ENCODE measurements around the gene ARHGEF26.

The ARHGEF26 gene

DNA sequence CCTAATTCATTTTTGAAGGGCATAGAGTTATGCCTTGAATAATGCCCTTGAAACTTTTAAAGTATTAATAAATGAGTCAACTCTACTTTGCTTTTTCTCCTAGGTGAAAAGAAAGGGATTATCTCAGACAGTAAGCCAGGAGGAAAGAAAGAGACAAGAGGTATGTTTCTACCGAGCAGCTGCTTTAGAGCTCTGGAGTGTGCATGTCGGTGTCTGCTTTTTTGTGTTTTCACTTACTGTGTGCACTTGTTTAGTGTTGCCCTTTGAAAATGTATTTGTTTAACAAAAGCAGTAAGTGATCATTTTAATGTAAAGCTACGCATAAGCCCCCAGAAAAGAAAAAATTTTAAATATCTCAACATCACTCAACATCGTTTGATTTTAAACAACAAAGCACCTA is 28.1 kb downstream of the ARHGEF26 start:
- H3K4me3 ChIP-seq (ENCODE audit: low read length) = no peak overlapping the region
- DNase-seq (ENCODE audit: low read depth) = no peak
- TF ChIP-seq, protein P1, sequence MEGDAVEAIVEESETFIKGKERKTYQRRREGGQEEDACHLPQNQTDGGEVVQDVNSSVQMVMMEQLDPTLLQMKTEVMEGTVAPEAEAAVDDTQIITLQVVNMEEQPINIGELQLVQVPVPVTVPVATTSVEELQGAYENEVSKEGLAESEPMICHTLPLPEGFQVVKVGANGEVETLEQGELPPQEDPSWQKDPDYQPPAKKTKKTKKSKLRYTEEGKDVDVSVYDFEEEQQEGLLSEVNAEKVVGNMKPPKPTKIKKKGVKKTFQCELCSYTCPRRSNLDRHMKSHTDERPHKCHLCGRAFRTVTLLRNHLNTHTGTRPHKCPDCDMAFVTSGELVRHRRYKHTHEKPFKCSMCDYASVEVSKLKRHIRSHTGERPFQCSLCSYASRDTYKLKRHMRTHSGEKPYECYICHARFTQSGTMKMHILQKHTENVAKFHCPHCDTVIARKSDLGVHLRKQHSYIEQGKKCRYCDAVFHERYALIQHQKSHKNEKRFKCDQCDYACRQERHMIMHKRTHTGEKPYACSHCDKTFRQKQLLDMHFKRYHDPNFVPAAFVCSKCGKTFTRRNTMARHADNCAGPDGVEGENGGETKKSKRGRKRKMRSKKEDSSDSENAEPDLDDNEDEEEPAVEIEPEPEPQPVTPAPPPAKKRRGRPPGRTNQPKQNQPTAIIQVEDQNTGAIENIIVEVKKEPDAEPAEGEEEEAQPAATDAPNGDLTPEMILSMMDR (IDR thresholded peaks at IDR 0.05; ENCODE audit: insufficient read depth, low read depth, low read length, missing control alignments) = no peak

- no peak overlapping the region for H3K4me3 ChIP-seq (ENCODE audit: low read length)
- TF ChIP-seq, protein P1 (IDR thresholded peaks at IDR 0.05; ENCODE audit: insufficient read depth, low read depth, low read length, missing control alignments) = no peak
- peak; percentile 29 for DNase-seq (ENCODE audit: low read depth)
Measured at GRCh38 chr3:154151969-154152368, 30.8 kb downstream of the ARHGEF26 start.

- no peak overlapping the region for H3K4me3 ChIP-seq (ENCODE audit: low read length)
- DNase-seq (ENCODE audit: low read depth) = no peak
- TF ChIP-seq, protein P1 (IDR thresholded peaks at IDR 0.05; ENCODE audit: insufficient read depth, low read depth, low read length, missing control alignments) = no peak
Measured at GRCh38 chr3:154152741-154153140, 31.6 kb downstream of the ARHGEF26 start.

DNA sequence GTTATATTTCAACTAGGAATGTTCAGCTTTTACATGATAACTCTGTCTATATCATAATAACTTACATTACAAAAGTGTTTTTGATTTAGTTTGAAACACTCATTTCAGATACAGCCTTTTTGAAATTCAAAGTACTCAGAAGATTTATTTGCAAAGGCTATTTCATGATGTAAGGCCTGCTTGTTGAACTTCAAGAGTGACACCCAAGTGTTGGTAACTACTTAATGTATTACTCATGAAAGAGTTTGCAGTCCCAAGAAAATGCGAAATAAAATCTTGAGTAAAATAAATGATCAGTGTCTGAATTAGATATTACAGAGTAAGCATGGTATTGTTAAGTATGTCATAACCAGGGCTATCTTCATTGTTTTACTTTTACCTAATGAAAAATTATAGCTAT is 35.3 kb downstream of the ARHGEF26 start:
- TF ChIP-seq, protein P1 (IDR thresholded peaks at IDR 0.05; ENCODE audit: insufficient read depth, low read depth, low read length, missing control alignments) = no peak
- no peak for DNase-seq (ENCODE audit: low read depth)
- H3K4me3 ChIP-seq (ENCODE audit: low read length) = no peak overlapping the region

- no peak overlapping the region for H3K4me3 ChIP-seq (ENCODE audit: low read length)
- TF ChIP-seq, protein P1 (IDR thresholded peaks at IDR 0.05; ENCODE audit: insufficient read depth, low read depth, low read length, missing control alignments) = no peak
- DNase-seq (ENCODE audit: low read depth) = peak; percentile 37
Measured at GRCh38 chr3:154161806-154162205, 40.6 kb downstream of the ARHGEF26 start.

DNA sequence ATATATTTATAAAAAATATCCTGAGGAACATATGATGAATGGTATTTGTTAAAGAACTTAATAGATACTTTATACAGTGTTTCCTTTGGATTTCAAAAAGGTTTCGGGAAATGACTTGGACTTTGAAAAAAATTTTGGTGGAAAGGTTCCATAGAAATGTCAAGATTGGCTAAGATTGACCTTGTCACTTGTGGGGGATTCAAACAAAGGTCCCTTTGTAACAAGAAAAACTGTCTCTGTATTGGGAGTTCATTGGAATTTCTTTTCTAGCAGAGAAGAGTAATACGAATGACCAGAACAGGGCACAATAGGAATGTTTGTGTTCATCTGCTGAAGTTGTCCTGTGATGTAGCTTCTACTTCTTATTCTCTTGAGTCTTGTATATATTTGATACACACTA is 43.2 kb downstream of the ARHGEF26 start:
- TF ChIP-seq, protein P1 (IDR thresholded peaks at IDR 0.05; ENCODE audit: insufficient read depth, low read depth, low read length, missing control alignments) = no peak
- H3K4me3 ChIP-seq (ENCODE audit: low read length) = no peak overlapping the region

DNA sequence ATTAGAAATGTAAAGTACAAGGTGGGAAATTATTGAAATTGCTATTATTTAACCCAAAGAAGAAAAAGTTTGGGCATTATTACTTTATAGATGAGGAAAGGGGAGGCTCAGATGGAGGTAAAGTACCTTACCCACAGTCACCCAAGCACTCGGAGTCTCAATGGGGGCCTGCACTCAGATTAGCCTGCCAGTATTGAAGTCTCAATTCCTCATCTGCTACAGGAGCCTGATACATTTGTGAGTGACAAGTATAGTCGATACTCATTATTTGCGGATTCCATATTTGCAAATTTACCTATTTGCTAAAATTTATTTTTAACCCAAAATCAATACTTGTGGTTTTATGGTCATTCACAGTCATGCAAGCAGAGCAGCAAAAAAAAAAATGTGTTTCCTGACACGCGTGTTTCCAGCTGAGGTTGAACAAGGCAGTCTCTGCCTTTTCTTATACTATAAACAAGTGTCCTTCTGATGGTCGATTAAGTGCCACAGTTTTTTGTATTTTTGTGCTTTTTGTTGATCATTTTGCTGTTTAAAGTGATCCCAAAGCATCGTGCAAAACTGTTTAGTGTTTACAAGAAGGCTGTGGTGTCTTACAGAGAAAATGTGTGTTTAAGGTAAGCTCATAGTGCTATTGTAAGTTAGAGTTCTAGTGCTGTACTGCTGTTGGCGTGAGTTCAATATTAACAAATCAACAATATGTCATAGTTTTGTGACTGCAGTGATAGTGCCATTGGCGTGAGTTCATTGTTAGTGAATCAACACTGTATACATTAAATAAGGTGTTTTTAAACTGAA is 48.0 kb downstream of the ARHGEF26 start:
- no peak overlapping the region for H3K4me3 ChIP-seq (ENCODE audit: low read length)
- TF ChIP-seq, protein P1 (IDR thresholded peaks at IDR 0.05; ENCODE audit: insufficient read depth, low read depth, low read length, missing control alignments) = no peak
- no peak for DNase-seq (ENCODE audit: low read depth)

More for the DNA sequence above, 43.2 kb downstream of the ARHGEF26 start:
- DNase-seq (ENCODE audit: low read depth) = no peak

Data from epithelial cell of esophagus (primary cell).